ENCODE data around the gene ARHGAP21. TPM values are rescaled to one million over a fixed set of nuclear protein-coding genes. Genes with fewer than 3 reads are reported as not detected.

Gene ARHGAP21
- total RNA-seq, 1 donor from 2014 or later, result 27.5 TPM

- intact Hi-C loops (cut with DNase I), result no loop called here
- TF ChIP-seq CTCF (IDR thresholded peaks at IDR 0.05), result no peak
Measured at GRCh38 chr10:24681572-24682088, 42.1 kb downstream of the ARHGAP21 start.

GRCh38 chr10:24680647-24681524, 42.8 kb downstream of the ARHGAP21 start:
- intact Hi-C loops (cut with DNase I), result no loop called here
- H3K9me3 ChIP-seq, result no peaks in the 10 kb centered on the region
- H3K4me3 ChIP-seq, result no peak overlapping the region
- no peak for TF ChIP-seq CTCF (IDR thresholded peaks at IDR 0.05)
- H3K27ac ChIP-seq, result peak overlapping the region in 1 of 2 donors; percentile 10
- H3K36me3 ChIP-seq, result no peaks in the 10 kb centered on the region
- peaks cover 0 to 11% of the 10 kb centered on the region in 2 donors for H3K4me1 ChIP-seq
- DNase-seq (ENCODE audit: low spot score in 2 of 2), result no peak
- H3K27me3 ChIP-seq, result no peaks in the 10 kb centered on the region

More at GRCh38 chr10:24681572-24682088, 42.1 kb downstream of the ARHGAP21 start:
- H3K36me3 ChIP-seq, result no peaks in the 10 kb centered on the region
- H3K27me3 ChIP-seq, result no peaks in the 10 kb centered on the region
- no peak overlapping the region for H3K27ac ChIP-seq
- DNase-seq (ENCODE audit: low spot score in 2 of 2), result no peak
- peaks cover 0 to 12% of the 10 kb centered on the region in 2 donors for H3K4me1 ChIP-seq
- no peak overlapping the region for H3K4me3 ChIP-seq
- no peaks in the 10 kb centered on the region for H3K9me3 ChIP-seq

GRCh38 chr10:24678757-24679156, 44.9 kb downstream of the ARHGAP21 start:
- no peak for TF ChIP-seq CTCF (IDR thresholded peaks at IDR 0.05)
- Histone ChIP-seq H3K9me3 (no peaks in the 10 kb centered on the region), H3K36me3 (no peaks in the 10 kb centered on the region), H3K4me3 (no peak overlapping the region), H3K4me1 (peaks cover 0 to 14% of the 10 kb centered on the region in 2 donors), H3K27me3 (no peaks in the 10 kb centered on the region), H3K27ac (no peak overlapping the region)
- no peak for DNase-seq (ENCODE audit: low spot score in 2 of 2)
- intact Hi-C loops (cut with DNase I), result no loop called here

- H3K27me3 ChIP-seq, result no peaks in the 10 kb centered on the region
- no peak for TF ChIP-seq CTCF (IDR thresholded peaks at IDR 0.05)
- DNase-seq (ENCODE audit: low spot score in 2 of 2), result no peak
- H3K4me1 ChIP-seq, result peaks cover 0 to 10% of the 10 kb centered on the region in 2 donors
- H3K36me3 ChIP-seq, result no peaks in the 10 kb centered on the region
- H3K27ac ChIP-seq, result no peak overlapping the region
- H3K9me3 ChIP-seq, result no peaks in the 10 kb centered on the region
- no peak overlapping the region for H3K4me3 ChIP-seq
- intact Hi-C loops (cut with DNase I), result no loop called here
Measured at GRCh38 chr10:24674892-24675632, 48.6 kb downstream of the ARHGAP21 start.

GRCh38 chr10:24670964-24671670, 52.6 kb downstream of the ARHGAP21 start:
- Histone ChIP-seq H3K36me3 (no peaks in the 10 kb centered on the region), H3K27ac (no peak overlapping the region), H3K4me3 (no peak overlapping the region), H3K27me3 (no peaks in the 10 kb centered on the region), H3K9me3 (no peaks in the 10 kb centered on the region), H3K4me1 (peaks cover 0 to 12% of the 10 kb centered on the region in 2 donors)
- intact Hi-C loops (cut with DNase I), result no loop called here
- no peak for TF ChIP-seq CTCF (IDR thresholded peaks at IDR 0.05)
- DNase-seq (ENCODE audit: low spot score in 2 of 2), result no peak

All from ascending aorta (tissue), 2 donors.